Measurements from ENCODE around the gene MESP2.

The MESP2 gene

DNA sequence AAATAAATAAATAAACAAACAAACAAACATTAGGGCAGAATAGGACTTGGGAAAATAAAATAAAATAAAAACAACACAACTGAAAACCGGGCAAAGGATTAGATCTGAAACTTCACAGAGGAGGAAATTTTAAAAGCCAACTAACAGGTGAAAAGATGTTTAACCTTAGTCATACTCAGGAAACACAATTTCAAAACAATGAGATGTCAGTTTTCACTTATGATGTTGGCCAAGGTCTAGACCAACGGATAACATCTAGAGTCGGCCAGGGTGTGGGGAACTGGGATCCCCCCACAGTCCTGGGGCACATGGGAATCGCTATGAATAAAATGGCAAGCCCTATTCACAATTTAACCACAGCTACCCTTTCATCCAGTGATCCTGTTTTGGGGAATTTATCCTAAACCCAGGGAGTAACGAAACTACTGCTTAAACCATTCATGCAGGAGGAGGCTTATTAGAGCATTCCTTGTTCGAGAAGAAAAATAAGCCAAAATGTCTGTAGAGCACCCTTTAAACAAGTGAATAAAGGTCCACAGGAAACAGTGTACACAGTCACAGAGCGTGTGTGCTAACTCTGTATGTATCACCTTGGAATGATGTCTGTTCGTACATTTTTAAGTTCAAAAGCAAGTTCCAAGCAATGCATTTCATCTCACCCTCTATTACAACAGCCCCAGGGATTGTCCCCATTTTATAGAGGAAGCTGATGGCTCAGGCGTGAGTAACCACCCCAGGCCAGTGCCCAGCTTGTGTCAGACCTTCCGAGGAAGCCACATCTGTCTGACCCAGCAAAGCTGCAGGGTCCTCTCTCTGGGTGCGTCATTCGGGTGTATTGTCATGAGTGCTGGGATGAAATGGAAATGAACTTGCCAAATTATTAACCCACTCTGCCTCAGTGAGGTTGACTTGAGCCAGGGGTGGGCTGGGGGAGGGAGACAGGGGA, 44.8 kb downstream of the MESP2 start:
- no peak for DNase-seq (ENCODE audit: low read depth)

DNA sequence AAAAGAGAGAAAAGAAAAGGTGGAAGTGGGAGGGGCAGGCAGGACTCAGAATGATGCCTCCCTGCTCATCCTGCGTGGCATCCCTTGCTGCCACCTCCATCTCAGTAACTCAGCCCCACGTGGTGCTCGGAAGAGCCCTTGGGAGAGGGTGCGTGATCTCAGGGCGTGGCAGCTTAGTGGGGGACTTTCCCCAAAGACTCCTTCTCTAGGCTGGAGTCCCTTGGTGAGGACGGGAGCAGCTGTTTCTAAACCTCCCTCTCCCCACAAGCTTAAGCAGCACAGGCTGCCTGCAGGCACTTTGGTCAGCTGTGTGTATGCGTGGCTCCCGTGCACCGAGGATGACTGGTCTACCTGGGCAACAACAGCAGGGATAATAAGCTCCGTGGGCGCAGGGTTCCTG, 45.9 kb downstream of the MESP2 start:
- no peak for DNase-seq (ENCODE audit: low read depth)

DNA sequence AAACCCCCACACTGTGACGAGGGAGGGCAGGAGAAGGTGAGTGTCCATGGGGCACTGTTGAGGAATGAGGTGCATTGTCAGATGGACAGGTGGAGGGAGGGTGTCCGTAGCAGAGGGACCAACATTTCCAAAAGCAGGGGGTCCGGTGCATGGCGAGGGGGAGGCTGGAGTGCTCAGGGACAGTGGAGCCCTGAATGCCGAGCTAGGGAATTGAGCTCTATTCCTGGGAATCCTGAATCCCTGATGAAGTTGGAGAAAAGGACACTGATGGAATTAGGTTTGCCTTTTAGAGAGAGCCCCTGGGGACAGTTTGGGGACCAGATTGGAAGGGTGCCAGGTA, 46.4 kb downstream of the MESP2 start:
- DNase-seq (ENCODE audit: low read depth): no peak

DNA sequence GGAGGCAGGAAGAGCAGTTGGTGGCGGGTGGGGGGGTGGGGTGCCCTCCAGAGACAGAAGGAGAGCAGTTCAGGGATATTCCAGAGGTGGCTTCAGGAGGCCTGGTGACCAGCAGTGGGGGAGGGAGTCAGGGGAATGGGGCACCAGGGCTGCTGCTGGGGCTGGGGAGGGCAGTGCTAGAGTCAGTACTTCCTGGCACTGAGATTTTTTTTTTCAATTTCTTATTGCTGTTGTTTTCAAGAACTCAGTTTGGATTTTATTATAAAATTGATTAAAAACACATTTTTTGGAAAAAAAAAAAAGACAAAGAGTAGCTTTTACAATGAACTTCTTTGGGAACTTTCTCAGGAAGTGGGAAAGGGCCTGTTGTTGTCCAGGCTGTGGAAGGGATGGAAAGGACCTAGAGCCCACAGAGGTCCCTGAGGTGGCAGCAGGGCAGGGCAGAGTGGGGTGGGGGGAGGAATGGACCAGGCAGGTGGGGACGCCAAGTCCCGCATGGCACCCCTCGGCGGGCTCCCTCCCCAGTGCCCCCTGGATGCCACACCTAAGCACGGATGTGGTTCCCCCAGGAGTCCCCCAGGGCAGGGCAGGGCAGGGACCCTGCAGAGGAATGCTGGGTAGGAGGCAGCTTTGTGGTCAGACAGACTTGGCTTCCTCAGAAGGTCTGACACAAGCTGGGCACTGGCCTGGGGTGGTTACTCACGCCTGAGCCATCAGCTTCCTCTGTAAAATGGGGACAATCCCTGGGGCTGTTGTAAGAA, 47.0 kb downstream of the MESP2 start:
- no peak for DNase-seq (ENCODE audit: low read depth)

DNA sequence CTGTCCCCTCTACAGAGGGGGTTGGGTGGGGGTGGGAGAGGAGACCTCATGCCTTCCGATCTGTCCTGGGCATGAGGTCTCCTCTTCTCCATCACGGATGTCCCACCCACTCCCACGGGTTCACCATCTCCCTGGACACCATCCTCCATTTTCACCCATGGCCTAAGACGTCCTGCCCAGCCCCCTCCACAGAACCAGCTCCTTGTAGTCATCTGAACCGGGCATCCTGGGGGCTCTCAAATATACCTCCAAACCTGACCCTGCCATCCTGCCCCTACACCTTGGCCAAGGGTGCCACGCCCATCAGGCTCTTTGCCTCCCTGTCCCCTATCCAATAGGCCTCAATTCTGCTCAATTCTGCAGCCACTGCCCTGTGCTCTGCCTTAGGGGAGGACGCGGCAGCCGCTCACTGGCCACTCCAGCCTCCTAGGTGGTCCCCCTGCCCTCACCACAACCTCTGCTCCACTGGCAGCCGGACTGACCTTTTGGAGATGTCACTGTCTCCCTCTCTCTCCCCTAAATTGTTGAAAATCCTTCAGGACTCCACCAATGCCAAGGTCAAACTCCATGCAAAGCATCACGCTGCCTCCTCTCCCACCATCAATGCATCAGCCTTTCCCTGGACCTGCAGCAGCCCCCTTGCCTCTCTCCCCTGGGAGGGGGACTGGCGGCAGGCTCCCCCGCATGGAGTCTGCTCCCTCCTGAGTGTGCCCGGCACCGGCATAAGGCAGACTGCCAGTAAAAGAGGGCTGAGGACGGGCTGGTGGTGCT, 47.9 kb downstream of the MESP2 start:
- no peak for DNase-seq (ENCODE audit: low read depth)

DNA sequence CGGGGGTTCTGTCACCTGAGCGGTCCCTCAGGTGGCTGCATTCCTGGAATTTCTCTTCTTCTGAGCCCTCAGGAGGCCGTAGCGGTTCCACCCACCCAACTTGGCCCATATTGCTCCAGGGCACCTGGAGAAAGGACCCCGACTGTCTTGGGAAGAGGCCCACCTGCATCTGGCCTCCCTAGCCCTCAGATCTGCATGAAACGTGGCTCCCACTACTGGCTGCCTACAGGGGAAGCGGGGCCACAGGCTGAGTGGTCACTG, 48.4 kb downstream of the MESP2 start:
- no peak for DNase-seq (ENCODE audit: low read depth)

DNA sequence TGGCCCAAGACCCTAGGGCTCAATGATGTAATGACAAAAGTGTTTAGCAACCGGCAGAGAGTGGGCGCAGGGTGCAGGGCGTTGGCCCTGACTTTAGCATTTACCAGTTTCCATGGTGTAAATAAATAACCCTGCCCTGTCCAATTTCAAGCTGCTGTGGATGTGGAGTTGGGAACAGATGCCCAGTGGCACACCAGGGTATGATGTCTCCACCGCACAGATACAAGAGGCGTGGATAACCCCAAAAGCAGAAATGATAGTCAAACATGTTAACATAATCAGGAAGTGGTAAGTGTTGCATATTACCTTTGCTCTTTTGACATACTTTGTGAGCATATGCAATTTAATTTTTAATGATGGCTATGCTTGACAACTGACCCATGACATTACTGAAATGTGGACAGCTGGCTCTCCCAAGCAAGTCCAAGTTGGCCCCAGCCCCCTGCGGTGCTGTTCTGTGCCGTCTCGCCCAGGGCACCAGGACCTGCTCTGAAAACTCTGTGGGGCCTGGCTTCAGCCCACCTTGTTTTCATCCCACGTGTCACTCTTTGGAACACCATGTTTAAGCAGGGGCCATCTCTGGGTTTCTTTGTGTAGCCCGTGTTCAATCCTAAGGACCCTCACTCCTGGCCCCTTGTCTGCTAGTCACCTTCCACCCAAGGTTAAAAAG, 49.3 kb downstream of the MESP2 start:
- DNase-seq (ENCODE audit: low read depth): no peak

DNA sequence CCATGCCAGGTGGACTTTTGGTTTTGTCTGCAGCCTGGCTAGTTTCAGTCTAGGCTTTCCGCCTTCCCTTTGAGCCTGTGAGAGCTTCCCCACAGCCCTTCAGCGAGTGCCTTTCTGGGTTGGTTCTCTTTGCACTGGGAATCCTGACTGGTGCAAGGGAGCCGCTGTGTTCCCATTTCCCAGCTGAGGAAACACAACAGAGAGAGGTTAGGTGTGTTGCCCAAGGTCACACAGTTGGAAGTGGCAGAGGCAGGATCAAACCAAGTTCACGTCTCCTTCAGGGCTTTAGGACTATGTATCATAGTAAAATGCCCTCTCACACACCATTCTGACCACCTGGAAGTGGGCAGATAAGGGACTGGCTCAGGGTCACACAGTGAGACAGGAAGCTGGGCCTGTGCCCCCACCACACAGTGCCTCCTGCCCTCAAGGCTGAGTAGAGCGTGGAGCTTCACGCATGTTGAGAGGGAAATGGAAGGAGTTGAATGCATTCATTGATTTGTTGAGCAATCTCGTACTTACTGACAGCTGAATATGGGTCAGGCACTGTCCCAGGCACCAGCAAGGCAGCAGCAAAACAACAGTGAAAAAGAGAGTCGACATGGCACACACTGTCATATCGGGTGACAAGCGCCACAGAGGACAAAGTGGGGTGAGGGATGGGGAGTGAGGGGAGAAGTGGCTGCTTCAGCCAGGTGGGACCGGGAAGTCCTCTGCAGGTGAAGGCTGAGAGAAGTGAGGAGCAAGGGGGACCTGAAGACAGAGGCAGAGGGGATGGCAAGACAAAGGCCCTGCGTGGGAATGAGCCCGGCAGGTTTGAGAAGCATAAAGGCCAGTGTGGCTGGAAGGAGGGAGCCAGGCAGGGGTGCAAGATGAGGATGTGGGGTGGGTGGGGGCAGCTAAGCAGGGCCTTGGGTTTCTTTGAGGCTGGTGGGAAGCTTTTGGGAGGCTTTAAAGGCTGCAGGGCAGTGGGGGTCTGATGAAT, 50.8 kb downstream of the MESP2 start:
- DNase-seq (ENCODE audit: low read depth): no peak

DNA sequence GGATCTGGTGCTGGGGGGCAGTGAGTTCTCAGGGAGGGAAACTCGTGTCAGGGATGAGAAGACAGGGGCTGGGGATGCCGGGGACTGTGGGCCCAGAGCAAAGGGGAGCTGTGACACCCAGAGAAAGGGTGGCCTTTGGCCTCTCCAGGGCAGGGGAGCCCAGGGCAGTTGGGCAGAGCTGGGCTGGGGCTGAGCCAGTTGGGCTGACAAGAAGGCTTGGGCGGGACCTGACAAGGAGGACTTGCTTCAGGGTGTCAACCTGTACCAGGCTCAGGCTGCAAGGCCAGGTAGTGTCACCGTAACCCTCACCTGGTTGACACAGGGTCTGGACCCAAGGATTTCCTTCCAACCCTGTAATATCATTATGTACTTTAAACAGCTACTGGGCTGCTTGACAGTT, 51.7 kb downstream of the MESP2 start:
- DNase-seq (ENCODE audit: low read depth): no peak
